Sigmoid colon (tissue), 7 donors: ENCODE measurements around the gene RNU6-7. TPM values are rescaled to one million over a fixed set of nuclear protein-coding genes. Genes with fewer than 3 reads are reported as not detected.
A peak's percentile ranks its signal among the peaks of the same experiment; 100 is the strongest.

Experiments
- DNase-seq: peaks from one replicate; pipeline ENCODE4 v3.0.0-alpha.2; 2019
- H3K27ac ChIP-seq, 4 donors: fragments of 200-600 bp; sonication (generic); one replicate each; pipeline ENCODE4 v1.5.1; 2016 to 2019; ENCODE audit warnings: mild to moderate bottlenecking in 1 of 4
- H3K27me3 ChIP-seq, 3 donors: fragments of 200-600 bp; sonication (generic); one replicate each; pipeline ENCODE4 v1.5.1; 2019; ENCODE audit warnings: mild to moderate bottlenecking in 1 of 3
- H3K36me3 ChIP-seq, 4 donors: fragments of 200-600 bp; sonication (generic); one replicate each; pipeline ENCODE4 v1.5.1; 2016 to 2019
- H3K4me1 ChIP-seq, 4 donors: fragments of 200-600 bp; sonication (generic); one replicate each; pipeline ENCODE4 v1.5.1; 2017 to 2019
- H3K4me3 ChIP-seq, 4 donors: fragments of 200-600 bp; sonication (generic); one replicate each; pipeline ENCODE4 v1.5.1; 2017 to 2019; ENCODE audit warnings: mild to moderate bottlenecking in 2 of 4, moderate library complexity in 1 of 4
- H3K9me3 ChIP-seq, 4 donors: fragments of 200-600 bp in 3 of 4; sonication (generic) in 3 of 4; one replicate each; pipeline versions ENCODE4 v1.5.1 to v1.6.1; 2013 to 2019
- CTCF ChIP-seq, 4 experiments: fragments of 450-650 bp in 3 of 4; fragments of 200-600 bp in 1 of 4; IDR thresholded peaks; one replicate each; pipeline ENCODE4 v1.5.1; 2016 to 2019; ENCODE audit warnings: antibody characterized with exemption in 4 of 4, mild to moderate bottlenecking in 3 of 4, moderate library complexity in 2 of 4
- EP300 ChIP-seq, 4 donors: sonication (generic); formaldehyde crosslinking; IDR thresholded peaks; one replicate each; pipeline ENCODE4 v1.6.1; 2017; ENCODE audit warnings: antibody characterized with exemption in 4 of 4
- POLR2A ChIP-seq, 2 donors: fragments of 450-650 bp; IDR thresholded peaks; one replicate each; pipeline ENCODE4 v1.6.1; 2016; ENCODE audit warnings: antibody characterized with exemption in 2 of 2, mild to moderate bottlenecking in 2 of 2, moderate library complexity in 2 of 2
- POLR2AphosphoS5 ChIP-seq, 4 donors: sonication (generic); formaldehyde crosslinking; IDR thresholded peaks; one replicate each; pipeline ENCODE4 v1.6.1; 2017; ENCODE audit warnings: antibody characterized with exemption in 4 of 4
- WGBS, 2 donors: extraction: QIAGEN DNeasy Blood & Tissue Kit; methylation state at CpG; one replicate each; pipeline ENCODE4 v1.1.7; 2013; 5-methylcytosine and 5-hydroxymethylcytosine counted together
- intact Hi-C: fragments of 100-400 bp; cut with DNase I; formaldehyde crosslinking; loops from one replicate; pipeline ENCODE4 v1.15.1; 2023
- polyA plus RNA-seq, 3 donors: library from polyadenylated mRNA; stranded (reverse); fragments of 200-250 nt; gene quantifications; one replicate each; pipeline ENCODE4 v1.2.3, GENCODE V29; 2013
- total RNA-seq, 4 donors: library from RNA; depleted of rRNA; stranded (reverse); fragments of >200 nt; gene quantifications; one replicate each; pipeline ENCODE4 v1.1.0, GENCODE V29; 2016
- donor health status: healthy with polysubstance abuse.
- donor health status: Bipolar disorder and iron deficiency.
- donor health status: healthy.

Gene RNU6-7
- total and polyA plus RNA-seq, 7 donors: not detected

GRCh38 chr14:32212833-32213232 lies 11.0 kb downstream of the RNU6-7 start:
- Histone ChIP-seq H3K4me1 (no peaks in the 10 kb centered on the region), H3K9me3 (no peaks in the 10 kb centered on the region), H3K36me3 (no peaks in the 10 kb centered on the region), H3K27ac (no peak overlapping the region), H3K4me3 (no peak overlapping the region), H3K27me3 (no peaks in the 10 kb centered on the region)
- no peak for DNase-seq
- TF ChIP-seq POLR2AphosphoS5 (IDR thresholded peaks at IDR 0.05): no peak
- no peak for TF ChIP-seq CTCF (IDR thresholded peaks at IDR 0.05)
- no peak for TF ChIP-seq POLR2A (IDR thresholded peaks at IDR 0.05)
- no peak for TF ChIP-seq EP300 (IDR thresholded peaks at IDR 0.05)
- intact Hi-C loops: no loop called here

GRCh38 chr14:32217301-32217700 lies 15.5 kb downstream of the RNU6-7 start:
- H3K4me1 ChIP-seq: no peaks in the 10 kb centered on the region
- H3K4me3 ChIP-seq: no peak overlapping the region
- H3K36me3 ChIP-seq: no peaks in the 10 kb centered on the region
- WGBS, 2 donors: 24 to 43% methylated on average over 5 of the region's 5 CpGs
- TF ChIP-seq CTCF (IDR thresholded peaks at IDR 0.05) (no peak), POLR2AphosphoS5 (IDR thresholded peaks at IDR 0.05) (no peak), POLR2A (IDR thresholded peaks at IDR 0.05) (no peak), EP300 (IDR thresholded peaks at IDR 0.05) (no peak)
- no peaks in the 10 kb centered on the region for H3K27me3 ChIP-seq
- H3K9me3 ChIP-seq: no peaks in the 10 kb centered on the region
- H3K27ac ChIP-seq: no peak overlapping the region
- no peak for DNase-seq
- intact Hi-C loops: no loop called here

GRCh38 chr14:32224737-32225377 lies 23.0 kb downstream of the RNU6-7 start:
- WGBS, 2 donors: 63 to 71% methylated on average over 6 of the region's 6 CpGs
- Histone ChIP-seq H3K36me3 (no peaks in the 10 kb centered on the region), H3K4me1 (peaks cover 0 to 23% (median 17%) of the 10 kb centered on the region in 4 donors), H3K4me3 (no peak overlapping the region), H3K27ac (peak overlapping the region; percentile 45 to 72 (median 60)), H3K9me3 (no peaks in the 10 kb centered on the region), H3K27me3 (no peaks in the 10 kb centered on the region)
- DNase-seq: peak; percentile 71
- TF ChIP-seq POLR2AphosphoS5 (IDR thresholded peaks at IDR 0.05) (peak; percentile 35 to 79 (median 43)), CTCF (IDR thresholded peaks at IDR 0.05) (peak; percentile 16 to 64 (median 32)), POLR2A (IDR thresholded peaks at IDR 0.05) (no peak), EP300 (IDR thresholded peaks at IDR 0.05) (peak in 2 of 4 donors; percentile 37 to 76)
- intact Hi-C loops: no loop called here

- Histone ChIP-seq H3K4me1 (peaks cover 0 to 29% (median 22%) of the 10 kb centered on the region in 4 donors), H3K36me3 (no peaks in the 10 kb centered on the region), H3K4me3 (no peak overlapping the region), H3K27ac (peak overlapping the region; percentile 45 to 72 (median 60)), H3K9me3 (no peaks in the 10 kb centered on the region), H3K27me3 (no peaks in the 10 kb centered on the region)
- TF ChIP-seq CTCF (IDR thresholded peaks at IDR 0.05) (no peak), POLR2AphosphoS5 (IDR thresholded peaks at IDR 0.05) (no peak), EP300 (IDR thresholded peaks at IDR 0.05) (no peak)
- DNase-seq: no peak
- WGBS, 2 donors: 33 to 46% methylated on average over 1 of the region's 1 CpG
- intact Hi-C loops: no loop called here
These were observed 23.6 kb downstream of the RNU6-7 start for GRCh38 chr14:32225378-32225920.
